Activated CD8-positive, alpha-beta memory T cell treated with anti-CD3 and anti-CD28 coated beads for 48 hours (primary cell): ENCODE results near the gene NAALAD2.
"Not testable (repeated sequence)": the region's sequence is repeated elsewhere in the genome, so short reads cannot be mapped to it uniquely, and the experiment has no call there.

Experiments
- DNase-seq, 3 experiments: peaks; one replicate each; pipeline ENCODE4 v3.0.0-alpha.2; 2020; ENCODE audit warnings: low read depth in 2 of 3, low spot score in 2 of 3

The NAALAD2 gene

DNA sequence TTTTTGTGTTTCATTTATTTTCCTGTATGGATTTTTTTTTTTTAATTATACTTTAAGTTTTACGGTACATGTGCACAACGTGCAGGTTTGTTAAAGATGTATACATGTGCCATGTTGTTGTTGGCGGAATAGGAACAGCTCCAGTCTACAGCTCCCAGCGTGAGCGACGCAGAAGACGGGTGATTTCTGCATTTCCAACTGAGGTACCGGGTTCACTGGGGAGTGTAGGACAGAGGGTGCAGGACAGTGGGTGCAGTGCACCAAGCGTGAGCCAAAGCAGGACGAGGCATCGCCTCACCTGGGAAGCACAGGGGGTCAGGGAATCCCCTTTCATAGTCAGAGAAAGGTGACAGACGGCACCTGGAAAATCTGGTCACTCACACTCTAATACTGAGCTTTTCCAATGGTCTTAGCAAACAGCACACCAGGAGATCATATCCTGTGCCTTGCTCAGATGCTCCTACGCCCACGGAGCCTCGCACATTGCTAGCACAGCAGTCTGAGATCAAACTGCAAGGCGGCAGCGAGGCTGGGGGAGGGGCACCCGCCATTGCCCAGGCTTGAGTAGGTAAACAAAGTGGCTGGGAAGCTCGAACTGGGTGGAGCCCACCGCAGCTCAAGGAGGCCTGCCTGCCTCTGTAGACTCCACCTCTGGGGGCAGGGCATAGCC lies 105.6 kb downstream of the NAALAD2 start:
- not testable (repeated sequence) for DNase-seq

DNA sequence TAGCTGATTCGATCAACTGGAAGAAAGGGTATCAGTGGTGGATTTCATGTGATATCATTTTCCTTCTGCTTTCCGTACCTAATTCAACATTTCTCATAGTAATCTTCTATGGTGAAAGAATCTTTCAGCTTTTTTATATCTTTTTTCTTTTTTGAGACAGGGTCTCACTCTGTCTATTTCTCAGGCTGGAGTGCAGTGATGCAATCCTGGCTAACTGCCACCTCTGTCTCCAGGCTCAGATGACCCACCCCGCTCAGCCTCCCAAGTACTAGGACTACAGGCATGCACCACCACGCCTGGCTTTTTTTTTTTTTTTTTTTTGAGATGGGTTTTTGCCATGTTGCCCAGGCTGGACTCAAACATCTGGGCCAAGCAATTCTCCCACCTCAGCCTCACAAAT lies 107.0 kb downstream of the NAALAD2 start:
- no peak for DNase-seq
